ENCODE measurements around the gene CDKN1C.
A peak's percentile ranks its signal among the peaks of the same experiment; 100 is the strongest.

Gene CDKN1C

DNA sequence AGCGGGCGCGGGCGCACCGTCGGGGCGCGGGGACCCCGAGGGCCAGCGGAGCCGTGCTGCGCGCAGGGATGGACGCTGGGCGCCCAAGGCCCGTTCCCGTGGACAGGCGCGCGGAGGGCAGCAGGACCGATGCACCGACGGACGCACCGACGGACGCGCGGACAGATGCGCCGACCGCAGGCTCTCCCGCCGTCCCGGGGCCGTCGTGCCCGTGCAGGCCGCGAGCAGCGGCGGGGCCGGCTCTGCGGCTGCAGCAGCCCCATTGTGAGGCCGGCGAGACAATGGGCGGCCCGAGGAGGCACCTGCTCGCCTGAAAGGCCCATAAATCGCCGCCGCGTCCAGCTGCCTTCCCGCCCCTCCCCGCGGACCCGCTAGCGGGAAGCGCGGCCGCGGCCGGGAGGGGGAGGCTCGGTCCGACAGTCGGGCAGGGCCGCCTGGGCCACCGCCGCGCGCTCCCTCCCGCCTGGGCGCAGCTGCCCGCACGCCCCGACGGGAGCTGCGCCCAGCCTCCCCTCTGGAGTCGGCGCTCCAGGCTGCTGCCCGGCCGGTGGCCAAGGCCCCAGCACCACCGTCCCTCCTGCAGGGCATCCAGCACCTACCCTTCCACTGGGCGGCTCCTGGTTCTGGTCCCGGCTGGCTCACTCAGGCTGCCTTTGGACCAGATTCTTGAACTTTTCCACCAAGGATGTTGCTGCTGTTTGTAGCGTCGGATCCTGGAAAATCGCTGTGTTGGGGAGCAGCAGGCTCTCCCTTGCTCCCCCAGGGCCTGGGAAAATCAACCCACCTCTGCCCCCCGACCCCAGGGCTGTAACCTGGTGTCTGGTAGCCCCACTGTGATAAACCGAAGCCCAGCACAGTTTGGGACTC is 15.8 kb downstream of the CDKN1C start:
- no peak for DNase-seq (ENCODE audit: low spot score)

DNA sequence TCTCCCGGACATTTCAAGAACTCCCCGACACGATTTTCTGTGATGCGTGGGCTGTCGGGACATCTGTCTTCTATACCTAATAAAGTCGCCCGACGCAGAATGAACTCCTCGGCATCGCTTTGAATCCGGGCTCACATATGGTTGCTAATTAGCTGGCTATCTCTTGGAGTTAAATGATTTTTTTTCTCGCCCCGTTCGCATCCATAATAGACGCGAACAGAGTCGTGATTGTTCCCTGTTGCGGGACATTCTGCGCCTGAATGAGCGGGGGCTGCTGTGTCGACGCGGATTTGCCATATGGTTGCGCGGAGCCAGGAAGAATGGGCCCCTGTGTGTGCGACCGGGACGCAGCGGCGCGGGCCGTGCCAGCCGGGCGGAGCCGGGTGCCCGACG is 16.4 kb downstream of the CDKN1C start:
- no peak for DNase-seq (ENCODE audit: low spot score)

DNA sequence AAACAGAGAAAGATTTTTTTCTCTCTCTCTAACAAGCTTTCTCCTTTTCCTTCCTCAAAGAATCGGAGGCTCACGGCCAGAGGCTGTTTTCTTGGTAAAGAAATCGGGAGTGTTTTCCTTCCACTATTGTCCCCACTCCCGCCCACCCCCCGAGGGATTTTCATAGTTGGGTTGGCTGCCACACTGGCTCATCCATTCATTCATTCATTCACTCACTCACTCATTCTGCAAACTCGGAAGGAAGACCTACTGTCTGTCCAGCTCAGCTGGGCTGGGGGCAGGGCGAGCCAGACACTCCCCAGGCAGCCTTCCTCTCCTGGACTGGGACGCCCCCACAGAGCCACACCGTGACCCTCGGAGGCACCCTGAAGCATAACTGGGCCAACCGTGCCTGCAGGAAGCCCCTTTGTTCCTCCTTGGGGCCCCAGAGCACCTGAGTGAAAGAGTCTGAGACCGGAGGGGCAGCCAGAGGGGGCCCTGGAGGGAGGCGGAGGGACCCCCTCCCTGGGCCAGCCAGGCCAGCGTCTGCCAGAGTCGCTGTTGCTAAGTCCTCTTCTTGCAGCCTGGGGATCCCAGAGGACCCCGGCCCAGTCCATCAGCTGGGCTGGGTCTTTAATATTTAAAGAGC is 17.0 kb downstream of the CDKN1C start:
- DNase-seq (ENCODE audit: low spot score): no peak

DNA sequence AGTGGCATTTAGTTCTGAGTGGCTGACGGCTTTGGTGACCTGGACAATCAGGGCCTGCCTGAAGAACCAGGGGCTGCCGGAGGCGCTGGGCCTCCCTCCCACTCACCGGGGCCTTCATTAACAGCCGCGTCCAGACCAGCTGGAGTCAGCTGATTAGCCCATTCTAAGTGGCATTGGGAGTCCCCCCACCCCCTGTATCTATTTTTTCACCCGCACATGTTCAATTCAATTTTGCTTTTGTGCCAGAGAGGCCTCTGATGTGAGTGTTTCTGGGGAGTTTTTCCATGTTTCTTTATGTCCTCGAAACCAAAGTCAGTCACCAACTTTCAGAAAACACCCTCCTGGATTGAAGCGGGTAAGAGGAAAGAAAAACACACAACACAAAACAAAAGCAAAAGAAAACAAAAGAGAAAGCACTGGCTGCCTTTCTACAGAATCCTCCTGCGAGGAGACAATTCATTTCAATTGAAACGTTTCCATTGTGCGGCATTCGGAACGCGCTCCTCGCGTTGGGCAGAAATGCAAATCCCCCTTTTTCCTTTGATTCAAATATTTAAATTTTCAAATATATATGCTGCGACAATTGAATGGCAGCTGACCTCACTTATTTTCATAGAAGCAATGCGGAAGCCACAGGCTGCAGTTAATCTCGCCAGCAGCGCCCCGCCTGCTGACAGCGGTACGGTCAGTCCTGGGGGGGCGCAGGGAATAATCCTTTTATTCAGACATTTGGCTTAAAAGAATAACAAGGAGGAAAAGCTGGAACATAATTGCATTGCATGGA is 17.7 kb downstream of the CDKN1C start:
- no peak for DNase-seq (ENCODE audit: low spot score)

- DNase-seq (ENCODE audit: low spot score): no peak
Measured at GRCh38 chr11:2867142-2867541, 18.4 kb downstream of the CDKN1C start.

GRCh38 chr11:2865922-2866577 is 19.5 kb downstream of the CDKN1C start:
- no peak for DNase-seq (ENCODE audit: low spot score)

GRCh38 chr11:2864901-2865300 is 20.7 kb downstream of the CDKN1C start:
- no peak for DNase-seq (ENCODE audit: low spot score)

DNA sequence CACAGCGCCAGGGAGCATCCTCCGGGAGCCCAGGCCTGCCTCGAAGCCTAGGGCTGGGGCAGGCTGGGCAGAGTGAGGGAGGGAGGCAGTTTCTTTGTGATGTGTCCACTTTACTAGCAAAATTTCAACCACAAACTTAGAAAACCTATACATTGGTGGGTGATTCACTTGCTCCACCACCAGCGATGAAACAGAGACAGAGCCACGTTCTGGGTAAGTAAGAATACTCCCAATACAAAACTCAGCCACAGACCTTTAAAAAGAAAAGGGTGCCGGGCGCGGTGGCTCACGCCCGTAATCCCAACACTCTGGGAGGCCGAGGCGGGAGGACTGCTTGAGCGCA is 22.3 kb downstream of the CDKN1C start:
- no peak for DNase-seq (ENCODE audit: low spot score)

DNA sequence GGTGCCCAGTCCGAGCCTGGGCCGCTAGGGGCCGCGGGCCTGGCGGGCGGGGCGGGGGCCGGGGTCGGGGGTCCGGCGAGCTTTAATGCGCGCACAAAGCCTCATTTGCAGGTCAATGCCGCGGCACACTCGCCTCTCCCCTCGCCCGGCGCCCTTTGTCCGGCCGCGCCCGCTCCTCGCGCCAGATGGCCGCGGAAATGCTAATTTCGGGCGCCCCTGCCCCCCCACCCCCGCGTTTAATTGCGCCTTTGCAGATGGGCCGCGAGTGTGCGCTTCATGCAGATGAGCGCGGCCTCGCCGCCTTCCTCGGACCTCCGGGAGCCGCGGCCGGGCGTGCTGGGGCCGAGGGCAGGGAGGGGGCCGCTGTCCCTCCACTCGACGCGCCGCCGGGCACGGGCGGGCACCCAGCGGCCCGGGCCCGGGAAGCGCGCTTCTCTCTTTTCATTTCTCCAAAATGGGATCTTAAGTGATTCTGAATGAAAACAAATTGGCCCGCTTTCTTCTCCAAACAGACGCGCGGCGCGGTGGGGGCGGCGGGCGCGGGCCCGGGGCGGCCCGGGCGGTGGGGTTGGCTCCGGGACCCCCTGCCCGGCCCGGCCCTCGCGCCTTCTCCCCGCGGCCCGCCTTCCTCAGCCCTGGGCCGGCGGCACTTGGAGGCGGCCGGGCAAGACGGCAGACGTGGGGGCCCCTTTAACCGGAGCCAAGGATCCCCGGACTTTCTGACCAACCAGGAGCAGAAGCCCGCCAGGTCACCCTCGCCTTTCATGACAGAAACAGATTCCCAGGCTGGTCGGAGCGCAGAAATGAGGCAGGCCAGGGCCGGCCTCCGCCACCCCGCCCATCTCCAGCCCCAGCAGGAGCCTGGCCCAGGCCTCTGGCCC is 22.9 kb downstream of the CDKN1C start:
- peak; percentile 37 for DNase-seq (ENCODE audit: low spot score)

DNA sequence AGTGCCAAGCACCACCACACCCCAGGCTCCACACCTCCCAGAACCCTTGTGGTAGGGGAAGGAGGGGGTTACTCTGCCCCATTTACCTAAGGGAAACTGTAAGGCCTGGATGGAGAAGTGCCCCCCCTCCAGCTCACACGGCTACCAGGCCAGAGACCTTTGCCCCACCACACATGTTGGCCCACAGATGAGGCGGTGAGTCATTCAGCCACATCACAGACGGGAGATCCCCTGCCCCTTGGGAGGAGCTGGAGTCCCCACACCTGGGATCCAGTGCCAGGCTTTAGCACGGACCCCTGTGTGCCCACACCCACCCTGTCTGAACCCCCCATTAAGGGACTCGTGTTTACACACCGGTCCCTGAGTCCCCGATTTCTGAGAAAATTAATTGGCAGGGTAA is 24.9 kb downstream of the CDKN1C start:
- no peak for DNase-seq (ENCODE audit: low spot score)

DNA sequence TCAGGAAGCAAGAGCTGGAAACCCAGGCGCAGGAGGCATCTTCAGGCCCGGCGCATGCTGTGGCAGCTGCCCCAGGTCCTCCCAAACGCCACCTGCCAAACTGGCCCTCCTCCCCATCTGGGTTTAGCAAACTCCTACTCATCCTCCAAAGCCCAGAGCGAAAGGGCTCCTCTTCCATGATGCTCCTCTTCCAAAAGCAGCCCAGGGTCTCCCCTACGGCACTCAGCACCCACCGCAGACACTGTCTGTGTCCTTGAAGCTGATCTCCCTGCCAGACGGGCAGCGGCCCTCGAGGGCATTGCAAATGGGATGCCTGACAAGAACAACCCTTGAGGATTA is 25.9 kb downstream of the CDKN1C start:
- no peak for DNase-seq (ENCODE audit: low spot score)

DNA sequence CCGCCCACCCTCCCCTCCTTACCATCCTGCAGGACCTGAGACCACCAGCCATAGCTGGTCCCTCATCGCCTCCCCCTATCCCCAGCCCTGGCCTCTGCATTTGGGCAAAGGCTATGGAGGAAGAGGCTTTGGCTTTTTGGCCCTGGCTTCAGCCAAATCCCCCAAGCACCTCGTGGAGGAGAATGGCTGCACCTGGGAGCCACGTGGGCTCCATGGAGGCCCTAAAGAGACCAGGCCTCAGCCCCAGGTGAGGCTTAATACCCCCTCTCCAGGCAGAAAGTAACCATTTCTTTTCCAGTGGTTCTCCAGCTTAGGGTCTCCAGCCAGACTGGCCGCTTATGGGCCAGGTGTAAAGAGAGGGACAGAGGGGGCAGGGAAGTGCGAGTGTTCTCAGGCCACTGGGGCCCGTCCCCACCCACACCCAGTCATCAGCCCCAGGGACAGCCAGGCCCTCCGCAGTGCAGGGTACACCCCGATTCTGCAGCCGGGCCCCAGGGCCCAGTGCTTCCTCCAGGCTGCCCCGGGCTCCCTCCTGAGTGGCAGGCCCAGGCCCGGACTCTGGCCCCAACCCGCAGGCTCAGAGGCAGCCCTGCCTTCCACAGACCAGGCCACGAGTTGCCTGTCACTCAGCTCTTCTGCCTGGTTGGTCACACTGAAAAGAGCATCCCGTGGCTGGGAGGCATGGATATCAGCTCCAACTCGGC is 26.4 kb downstream of the CDKN1C start:
- no peak for DNase-seq (ENCODE audit: low spot score)

DNA sequence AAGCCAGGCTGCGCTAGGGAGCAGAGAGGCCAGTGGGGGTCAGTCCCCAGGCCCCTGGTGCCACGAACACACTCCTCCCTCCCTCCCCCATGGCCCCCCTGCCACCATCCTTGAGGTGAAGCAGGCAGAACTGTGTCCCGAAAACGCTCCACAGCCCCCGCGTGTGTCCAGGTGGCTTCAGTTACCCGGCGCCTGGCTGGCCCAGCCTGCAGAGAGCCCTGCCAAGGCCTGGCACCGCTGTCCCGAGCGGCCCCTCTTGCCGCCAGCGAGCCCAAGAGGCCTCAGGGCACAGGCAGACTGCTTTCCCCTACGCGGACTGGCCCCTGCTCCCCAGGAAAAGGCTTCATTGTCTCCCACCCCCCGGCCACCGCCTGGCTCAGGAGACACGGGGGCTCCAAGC is 27.7 kb downstream of the CDKN1C start:
- no peak for DNase-seq (ENCODE audit: low spot score)

DNA sequence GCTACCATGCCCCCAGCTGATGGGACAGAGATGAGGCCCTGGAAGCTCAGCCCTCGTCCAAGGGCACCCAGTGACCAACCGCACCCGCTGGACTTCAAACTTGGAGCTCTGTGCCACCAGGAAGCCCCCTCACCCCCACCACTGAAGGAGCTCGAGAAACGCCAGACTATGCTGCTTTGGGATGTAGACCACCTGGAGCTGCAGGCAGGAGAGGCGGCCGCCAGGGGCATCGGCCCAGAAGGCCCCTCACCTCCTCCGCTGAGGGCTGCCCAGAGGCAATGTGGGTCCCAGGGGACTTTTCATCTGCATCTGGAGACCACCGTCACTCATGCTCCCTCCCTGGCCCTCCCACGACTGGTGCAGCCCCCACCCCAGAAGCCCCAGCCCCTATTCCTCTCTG is 28.3 kb downstream of the CDKN1C start:
- DNase-seq (ENCODE audit: low spot score): no peak

DNA sequence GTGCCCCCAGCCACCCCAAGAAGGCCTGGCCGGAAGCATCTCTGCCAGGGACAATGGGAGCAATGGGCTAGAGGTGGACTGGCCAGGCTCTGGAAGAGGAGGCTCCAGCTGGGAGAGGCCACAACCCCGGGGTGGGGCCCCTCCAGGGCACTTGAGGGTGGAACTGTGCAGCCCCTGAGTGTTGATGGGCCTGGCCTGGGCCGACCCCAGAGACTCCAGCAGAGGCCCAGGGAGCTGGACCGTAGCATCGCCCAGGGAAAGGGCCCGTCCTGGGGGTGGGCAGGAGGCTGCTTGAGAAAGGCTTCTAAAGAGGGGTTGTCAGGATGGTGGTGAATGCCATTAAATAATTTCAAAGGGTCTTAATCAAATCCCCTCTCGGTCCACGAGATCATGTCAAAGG is 30.4 kb downstream of the CDKN1C start:
- DNase-seq (ENCODE audit: low spot score): no peak

- no peak for DNase-seq (ENCODE audit: low spot score)
Measured at GRCh38 chr11:2853997-2854560, 31.5 kb downstream of the CDKN1C start.

DNA sequence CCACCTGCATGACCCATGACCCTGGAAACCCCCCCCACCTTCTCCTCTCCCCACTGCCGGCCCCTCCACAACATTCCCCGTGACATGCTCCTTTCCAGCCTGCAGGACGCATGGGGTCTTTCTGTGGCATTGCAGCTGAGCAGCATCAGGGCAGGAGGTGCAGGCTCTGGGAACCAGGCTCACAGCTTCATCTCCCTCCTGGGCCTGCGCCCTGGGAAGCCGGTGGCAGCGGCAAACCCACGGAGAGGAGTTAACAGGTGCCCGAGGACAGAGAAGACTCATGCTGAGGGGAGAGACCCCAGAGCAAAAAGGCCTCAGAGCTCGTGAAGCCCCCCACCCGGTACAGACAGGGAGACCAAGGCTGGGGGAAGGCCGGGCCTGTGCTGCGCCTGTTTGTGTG is 32.2 kb downstream of the CDKN1C start:
- DNase-seq (ENCODE audit: low spot score): no peak

GRCh38 chr11:2849994-2850770 is 35.4 kb downstream of the CDKN1C start:
- no peak for DNase-seq (ENCODE audit: low spot score)

DNA sequence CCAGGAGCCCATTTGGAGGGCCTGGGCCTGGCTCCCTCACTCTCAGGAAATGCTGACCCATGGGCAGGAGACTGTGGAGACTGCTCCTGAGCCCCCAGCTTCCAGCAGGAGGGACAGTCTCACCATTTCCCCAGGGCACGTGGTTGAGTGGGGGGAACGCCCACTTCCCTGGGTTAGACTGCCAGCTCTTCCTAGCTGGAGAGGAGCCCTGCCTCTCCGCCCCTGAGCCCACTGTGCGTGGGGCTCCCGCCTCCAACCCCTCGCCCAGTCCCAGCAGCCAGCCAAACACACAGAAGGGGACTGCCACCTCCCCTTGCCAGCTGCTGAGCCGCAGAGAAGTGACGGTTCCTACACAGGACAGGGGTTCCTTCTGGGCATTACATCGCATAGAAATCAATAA is 37.1 kb downstream of the CDKN1C start:
- DNase-seq (ENCODE audit: low spot score): no peak

- DNase-seq (ENCODE audit: low spot score): no peak
Measured at GRCh38 chr11:2847561-2847960, 38.0 kb downstream of the CDKN1C start.

All from GM03348 (cell line).